ENCODE results near the gene SCAI.
"Not testable (repeated sequence)": the region's sequence is repeated elsewhere in the genome, so short reads cannot be mapped to it uniquely, and the experiment has no call there.

Gene SCAI

DNA sequence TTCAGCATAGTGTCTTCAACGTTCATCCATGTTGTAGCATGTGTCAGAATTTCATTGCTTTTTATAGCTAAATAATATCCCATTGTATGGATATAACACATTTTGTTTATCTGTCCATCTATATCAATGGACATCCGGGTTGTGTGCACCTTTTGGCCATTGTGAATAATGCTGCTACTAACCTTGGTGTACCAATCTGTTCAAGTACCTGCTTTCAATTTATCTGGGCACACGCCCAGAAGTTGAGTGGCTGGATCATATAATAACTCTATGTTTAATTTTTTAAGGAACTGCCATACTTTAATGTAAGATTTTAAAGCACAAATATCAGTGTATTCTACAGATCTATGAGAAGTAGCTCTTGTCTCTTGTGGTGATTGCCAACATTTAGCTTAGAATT is 43.5 kb downstream of the SCAI start:
- Histone ChIP-seq H3K27me3 (ENCODE audit: control insufficient read depth in 1 of 2, insufficient read depth in 2 of 2, low read length in 2 of 2) (no peaks in the 10 kb centered on the region), H3K9me3 (ENCODE audit: low read length) (no peaks in the 10 kb centered on the region), H3K4me3 (ENCODE audit: low read depth in 1 of 2, low read length in 2 of 2) (no peak overlapping the region), H3K36me3 (ENCODE audit: insufficient read depth, low read length) (no peaks in the 10 kb centered on the region), H3K27ac (ENCODE audit: low read depth, low read length) (no peak overlapping the region), H3K9ac (ENCODE audit: low read length) (no peak overlapping the region), H3K4me1 (ENCODE audit: insufficient read depth, low read length) (peaks cover 17% of the 10 kb centered on the region)

GRCh38 chr9:125095821-125096443 is 47.4 kb downstream of the SCAI start:
- no peak overlapping the region for H3K9ac ChIP-seq (ENCODE audit: low read length)
- H3K36me3 ChIP-seq (ENCODE audit: insufficient read depth, low read length) = no peaks in the 10 kb centered on the region
- H3K4me3 ChIP-seq (ENCODE audit: low read depth in 1 of 2, low read length in 2 of 2) = no peak overlapping the region
- no peaks in the 10 kb centered on the region for H3K27me3 ChIP-seq (ENCODE audit: control insufficient read depth in 1 of 2, insufficient read depth in 2 of 2, low read length in 2 of 2)
- H3K9me3 ChIP-seq (ENCODE audit: low read length) = no peaks in the 10 kb centered on the region
- no peak overlapping the region for H3K27ac ChIP-seq (ENCODE audit: low read depth, low read length)
- peaks cover 17% of the 10 kb centered on the region for H3K4me1 ChIP-seq (ENCODE audit: insufficient read depth, low read length)

GRCh38 chr9:125091121-125091520 is 52.2 kb downstream of the SCAI start:
- Histone ChIP-seq H3K9ac (ENCODE audit: low read length) (no peak overlapping the region), H3K27me3 (ENCODE audit: control insufficient read depth in 1 of 2, insufficient read depth in 2 of 2, low read length in 2 of 2) (no peaks in the 10 kb centered on the region), H3K9me3 (ENCODE audit: low read length) (no peaks in the 10 kb centered on the region), H3K4me3 (ENCODE audit: low read depth in 1 of 2, low read length in 2 of 2) (no peak overlapping the region), H3K27ac (ENCODE audit: low read depth, low read length) (no peak overlapping the region), H3K36me3 (ENCODE audit: insufficient read depth, low read length) (no peaks in the 10 kb centered on the region), H3K4me1 (ENCODE audit: insufficient read depth, low read length) (peaks cover 8% of the 10 kb centered on the region)

GRCh38 chr9:125089331-125089730 is 54.0 kb downstream of the SCAI start:
- no peak overlapping the region for H3K4me3 ChIP-seq (ENCODE audit: low read depth in 1 of 2, low read length in 2 of 2)
- no peaks in the 10 kb centered on the region for H3K4me1 ChIP-seq (ENCODE audit: insufficient read depth, low read length)
- no peaks in the 10 kb centered on the region for H3K9me3 ChIP-seq (ENCODE audit: low read length)
- no peak overlapping the region for H3K27ac ChIP-seq (ENCODE audit: low read depth, low read length)
- no peaks in the 10 kb centered on the region for H3K36me3 ChIP-seq (ENCODE audit: insufficient read depth, low read length)
- no peaks in the 10 kb centered on the region for H3K27me3 ChIP-seq (ENCODE audit: control insufficient read depth in 1 of 2, insufficient read depth in 2 of 2, low read length in 2 of 2)
- H3K9ac ChIP-seq (ENCODE audit: low read length) = no peak overlapping the region

DNA sequence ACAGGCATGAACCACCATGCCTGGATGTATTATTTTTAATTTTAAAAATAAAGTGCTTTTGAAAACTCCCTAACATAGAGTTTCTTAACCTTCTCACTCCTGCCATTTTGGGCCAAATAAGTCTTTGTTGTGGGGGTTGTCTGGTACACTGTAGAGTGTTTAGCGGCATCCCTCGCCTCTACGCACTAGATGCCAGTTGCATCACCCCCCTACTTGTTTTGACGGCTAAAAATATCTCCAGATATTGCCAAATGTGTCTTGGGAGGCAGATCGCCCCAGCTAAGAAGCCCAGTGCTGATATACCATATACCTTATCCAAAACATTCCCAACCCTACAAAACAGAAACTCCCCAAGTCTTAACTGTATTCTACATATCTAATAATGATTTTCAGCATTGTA is 54.6 kb downstream of the SCAI start:
- H3K27ac ChIP-seq (ENCODE audit: low read depth, low read length) = no peak overlapping the region
- H3K9me3 ChIP-seq (ENCODE audit: low read length) = no peaks in the 10 kb centered on the region
- no peaks in the 10 kb centered on the region for H3K27me3 ChIP-seq (ENCODE audit: control insufficient read depth in 1 of 2, insufficient read depth in 2 of 2, low read length in 2 of 2)
- no peak overlapping the region for H3K4me3 ChIP-seq (ENCODE audit: low read depth in 1 of 2, low read length in 2 of 2)
- H3K9ac ChIP-seq (ENCODE audit: low read length) = no peak overlapping the region
- no peaks in the 10 kb centered on the region for H3K36me3 ChIP-seq (ENCODE audit: insufficient read depth, low read length)
- H3K4me1 ChIP-seq (ENCODE audit: insufficient read depth, low read length) = no peaks in the 10 kb centered on the region

DNA sequence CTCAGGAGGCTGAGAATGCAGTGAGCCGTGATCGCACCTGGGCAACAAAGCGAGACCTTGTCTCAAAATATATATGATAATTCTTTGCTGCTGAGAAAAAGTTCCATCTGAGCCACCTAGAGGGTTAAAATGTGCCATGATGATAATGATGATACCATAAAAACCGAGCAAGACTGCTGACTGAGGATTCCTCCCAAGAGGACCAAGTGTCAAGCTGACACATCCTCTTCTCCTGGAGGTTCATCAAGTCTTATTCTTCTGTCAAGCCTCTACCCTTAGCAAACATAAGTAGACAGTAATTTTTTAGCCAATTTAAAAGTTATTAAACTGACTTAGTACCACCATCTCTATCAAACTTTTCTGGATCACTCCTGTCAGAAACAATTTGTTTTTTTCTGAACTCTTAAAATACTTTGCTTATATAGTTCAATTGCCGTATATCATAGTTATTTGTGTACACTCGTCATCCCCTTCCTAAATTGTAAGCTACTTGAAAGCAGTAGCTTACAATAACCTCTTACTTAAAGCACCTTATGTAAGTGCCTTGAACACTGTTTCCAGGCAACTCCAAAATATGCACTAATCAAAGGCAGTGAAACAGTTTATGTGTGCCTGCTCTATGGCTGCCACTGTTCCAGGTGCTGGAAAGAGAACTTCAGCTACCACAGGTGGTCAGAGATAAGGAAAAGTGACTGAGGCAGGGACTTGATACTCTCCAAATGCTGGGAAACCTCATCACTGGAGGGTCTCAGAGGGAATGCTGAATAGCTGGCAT is 57.4 kb downstream of the SCAI start:
- no peak overlapping the region for H3K4me3 ChIP-seq (ENCODE audit: low read depth in 1 of 2, low read length in 2 of 2)
- H3K4me1 ChIP-seq (ENCODE audit: insufficient read depth, low read length) = no peaks in the 10 kb centered on the region
- H3K36me3 ChIP-seq (ENCODE audit: insufficient read depth, low read length) = no peaks in the 10 kb centered on the region
- no peaks in the 10 kb centered on the region for H3K27me3 ChIP-seq (ENCODE audit: control insufficient read depth in 1 of 2, insufficient read depth in 2 of 2, low read length in 2 of 2)
- no peak overlapping the region for H3K27ac ChIP-seq (ENCODE audit: low read depth, low read length)
- H3K9me3 ChIP-seq (ENCODE audit: low read length) = no peaks in the 10 kb centered on the region
- no peak overlapping the region for H3K9ac ChIP-seq (ENCODE audit: low read length)

- not testable (repeated sequence) for H3K4me3 ChIP-seq (ENCODE audit: low read depth in 1 of 2, low read length in 2 of 2); H3K4me1 ChIP-seq (ENCODE audit: insufficient read depth, low read length); H3K9ac ChIP-seq (ENCODE audit: low read length); H3K36me3 ChIP-seq (ENCODE audit: insufficient read depth, low read length); H3K9me3 ChIP-seq (ENCODE audit: low read length); H3K27ac ChIP-seq (ENCODE audit: low read depth, low read length); H3K27me3 ChIP-seq (ENCODE audit: control insufficient read depth in 1 of 2, insufficient read depth in 2 of 2, low read length in 2 of 2)
These were observed 61.1 kb downstream of the SCAI start for GRCh38 chr9:125082197-125082596.

DNA sequence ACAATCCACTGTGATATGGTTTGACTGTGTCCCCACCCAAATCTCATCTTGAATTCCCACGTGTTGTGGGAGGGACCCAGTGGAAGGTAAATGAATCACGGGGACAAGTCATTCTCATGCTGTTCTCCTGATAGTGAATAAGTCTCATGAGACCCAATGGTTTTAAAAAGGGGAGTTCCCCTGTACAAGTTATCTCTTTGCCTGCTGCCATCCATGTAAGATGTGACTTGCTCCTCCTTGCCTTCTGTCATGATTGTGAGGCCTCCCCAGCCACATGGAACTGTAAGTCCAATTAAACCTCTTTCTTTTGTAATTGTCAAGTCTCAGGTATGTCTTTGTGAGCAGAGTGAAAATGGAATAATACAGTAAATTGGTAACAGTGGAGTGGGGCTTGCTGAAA is 62.5 kb downstream of the SCAI start:
- not testable (repeated sequence) for H3K4me3 ChIP-seq (ENCODE audit: low read depth in 1 of 2, low read length in 2 of 2); H3K27ac ChIP-seq (ENCODE audit: low read depth, low read length); H3K4me1 ChIP-seq (ENCODE audit: insufficient read depth, low read length); H3K36me3 ChIP-seq (ENCODE audit: insufficient read depth, low read length); H3K9me3 ChIP-seq (ENCODE audit: low read length); H3K27me3 ChIP-seq (ENCODE audit: control insufficient read depth in 1 of 2, insufficient read depth in 2 of 2, low read length in 2 of 2); H3K9ac ChIP-seq (ENCODE audit: low read length)

GRCh38 chr9:125079931-125080330 is 63.4 kb downstream of the SCAI start:
- H3K9ac ChIP-seq (ENCODE audit: low read length) = no peak overlapping the region
- H3K27me3 ChIP-seq (ENCODE audit: control insufficient read depth in 1 of 2, insufficient read depth in 2 of 2, low read length in 2 of 2) = no peaks in the 10 kb centered on the region
- no peaks in the 10 kb centered on the region for H3K36me3 ChIP-seq (ENCODE audit: insufficient read depth, low read length)
- no peaks in the 10 kb centered on the region for H3K4me1 ChIP-seq (ENCODE audit: insufficient read depth, low read length)
- H3K9me3 ChIP-seq (ENCODE audit: low read length) = no peaks in the 10 kb centered on the region
- no peak overlapping the region for H3K4me3 ChIP-seq (ENCODE audit: low read depth in 1 of 2, low read length in 2 of 2)
- no peak overlapping the region for H3K27ac ChIP-seq (ENCODE audit: low read depth, low read length)

DNA sequence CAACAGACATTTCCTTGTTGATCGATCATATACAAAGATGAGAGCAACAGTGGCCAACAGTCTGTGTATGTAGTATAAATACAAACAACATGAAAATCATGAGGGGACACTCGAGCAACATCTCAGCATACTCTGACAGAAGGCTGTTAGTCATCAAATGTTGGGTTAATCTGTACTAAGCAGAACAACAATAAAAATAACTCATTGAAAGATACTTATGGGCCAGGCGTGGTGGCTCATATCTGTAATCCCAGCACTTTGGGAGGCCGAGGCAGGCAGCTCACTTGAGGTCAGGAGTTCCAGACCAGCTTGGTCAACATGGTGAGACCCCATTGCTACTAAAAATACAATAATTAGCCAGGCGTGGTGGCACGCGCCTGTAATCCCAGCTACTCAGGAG is 67.3 kb downstream of the SCAI start:
- Histone ChIP-seq H3K4me3 (ENCODE audit: low read depth in 1 of 2, low read length in 2 of 2) (no peak overlapping the region), H3K27ac (ENCODE audit: low read depth, low read length) (no peak overlapping the region), H3K9ac (ENCODE audit: low read length) (no peak overlapping the region), H3K36me3 (ENCODE audit: insufficient read depth, low read length) (no peaks in the 10 kb centered on the region), H3K4me1 (ENCODE audit: insufficient read depth, low read length) (no peaks in the 10 kb centered on the region), H3K27me3 (ENCODE audit: control insufficient read depth in 1 of 2, insufficient read depth in 2 of 2, low read length in 2 of 2) (no peaks in the 10 kb centered on the region), H3K9me3 (ENCODE audit: low read length) (no peaks in the 10 kb centered on the region)

DNA sequence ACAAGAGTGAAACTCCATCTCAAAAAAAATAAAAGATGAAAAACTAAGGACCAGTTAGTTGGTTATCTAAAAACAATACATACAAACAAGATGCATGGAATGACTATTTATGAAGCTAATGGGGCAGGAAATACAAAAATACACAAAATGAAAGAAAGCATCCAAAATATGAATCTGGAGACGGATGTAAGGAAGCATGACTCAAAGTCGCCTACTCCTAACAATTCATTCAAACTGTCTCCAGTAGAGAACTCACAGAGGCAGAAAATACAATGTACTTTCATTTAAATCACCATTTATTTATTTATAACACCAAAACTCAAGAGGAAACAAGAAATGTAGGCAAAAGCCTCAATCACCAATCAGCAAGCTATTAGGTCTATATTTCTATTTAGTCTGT is 68.4 kb downstream of the SCAI start:
- Histone ChIP-seq H3K36me3 (ENCODE audit: insufficient read depth, low read length) (no peaks in the 10 kb centered on the region), H3K27me3 (ENCODE audit: control insufficient read depth in 1 of 2, insufficient read depth in 2 of 2, low read length in 2 of 2) (no peaks in the 10 kb centered on the region), H3K9ac (ENCODE audit: low read length) (no peak overlapping the region), H3K4me3 (ENCODE audit: low read depth in 1 of 2, low read length in 2 of 2) (no peak overlapping the region), H3K9me3 (ENCODE audit: low read length) (no peaks in the 10 kb centered on the region), H3K4me1 (ENCODE audit: insufficient read depth, low read length) (no peaks in the 10 kb centered on the region), H3K27ac (ENCODE audit: low read depth, low read length) (no peak overlapping the region)
